Measurements from ENCODE around the gene MPL. TPM values are rescaled to one million over a fixed set of nuclear protein-coding genes. Genes with fewer than 3 reads are reported as not detected.

MPL gene
- total RNA-seq, 1 experiment from 2014 or later: 0.15 TPM

DNA sequence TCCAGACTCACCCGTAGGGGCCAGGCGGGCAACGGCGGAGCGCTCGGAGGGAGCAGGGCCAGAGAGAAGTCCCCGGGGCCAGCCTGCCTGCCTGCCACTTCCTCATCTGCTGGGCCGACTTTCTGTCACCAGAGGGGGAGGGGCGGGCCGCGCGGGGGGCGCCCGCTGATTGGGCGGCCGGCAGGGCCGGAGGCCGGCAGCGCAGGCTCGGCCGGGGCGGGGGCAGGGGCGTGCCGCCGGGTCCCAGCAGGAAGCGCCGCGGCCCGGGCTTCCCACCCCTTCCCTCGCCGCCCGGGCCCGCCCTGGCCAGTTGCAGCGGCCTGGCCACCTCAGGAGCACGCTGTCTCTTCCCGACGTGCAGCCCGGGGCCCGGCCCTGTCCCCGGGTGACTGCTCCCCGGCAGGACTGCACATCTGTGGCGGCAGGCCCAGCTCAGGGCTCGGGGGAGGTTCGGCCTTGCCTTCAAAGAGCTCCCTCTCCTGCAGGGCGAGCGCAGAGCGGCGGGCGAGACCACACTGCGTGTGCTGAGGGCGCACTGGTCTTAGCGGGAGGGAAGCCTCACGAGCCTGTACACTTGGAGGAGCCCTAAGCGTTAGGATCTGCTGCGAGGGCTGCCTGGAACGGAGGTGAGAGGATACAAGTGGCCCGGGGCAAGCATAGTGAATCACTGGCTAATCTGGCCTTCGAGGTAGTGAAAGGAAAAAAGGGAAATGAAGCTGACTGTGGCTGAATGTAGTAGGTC is 30.5 kb downstream of the MPL start, which contains the start of gene ELOVL1 (continued):
- TF ChIP-seq, protein P1, sequence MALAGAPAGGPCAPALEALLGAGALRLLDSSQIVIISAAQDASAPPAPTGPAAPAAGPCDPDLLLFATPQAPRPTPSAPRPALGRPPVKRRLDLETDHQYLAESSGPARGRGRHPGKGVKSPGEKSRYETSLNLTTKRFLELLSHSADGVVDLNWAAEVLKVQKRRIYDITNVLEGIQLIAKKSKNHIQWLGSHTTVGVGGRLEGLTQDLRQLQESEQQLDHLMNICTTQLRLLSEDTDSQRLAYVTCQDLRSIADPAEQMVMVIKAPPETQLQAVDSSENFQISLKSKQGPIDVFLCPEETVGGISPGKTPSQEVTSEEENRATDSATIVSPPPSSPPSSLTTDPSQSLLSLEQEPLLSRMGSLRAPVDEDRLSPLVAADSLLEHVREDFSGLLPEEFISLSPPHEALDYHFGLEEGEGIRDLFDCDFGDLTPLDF (CRISPR knock-in tag; IDR thresholded peaks at IDR 0.05): 0 out of 2 replicates have a peak, but pooled peaks have one; percentile 30
- TF ChIP-seq ESRRA (CRISPR knock-in tag; IDR thresholded peaks at IDR 0.05; ENCODE audit: borderline replicate concordance) (no peak), TCF7 (CRISPR knock-in tag; IDR thresholded peaks at IDR 0.05; ENCODE audit: low read depth) (no peak), FOXK1 (CRISPR knock-in tag; IDR thresholded peaks at IDR 0.05) (peak; percentile 12), PRDM15 (CRISPR knock-in tag; IDR thresholded peaks at IDR 0.05) (no peak), ZNF396 (CRISPR knock-in tag; IDR thresholded peaks at IDR 0.05; ENCODE audit: borderline replicate concordance) (no peak), MLX (CRISPR knock-in tag; IDR thresholded peaks at IDR 0.05) (no peak), FOXJ3 (CRISPR knock-in tag; IDR thresholded peaks at IDR 0.05; ENCODE audit: borderline replicate concordance) (no peak), ATF1 (CRISPR knock-in tag; IDR thresholded peaks at IDR 0.05) (no peak), JAZF1 (CRISPR knock-in tag; IDR thresholded peaks at IDR 0.05) (no peak), NR1H2 (CRISPR knock-in tag; IDR thresholded peaks at IDR 0.05) (no peak), MYBL2 (CRISPR knock-in tag; IDR thresholded peaks at IDR 0.05) (peak; percentile 80; the same call in 1 of the 2 replicates), HMGA2 (CRISPR knock-in tag; IDR thresholded peaks at IDR 0.05) (no peak), SMAD3 (CRISPR knock-in tag; IDR thresholded peaks at IDR 0.05; ENCODE audit: borderline replicate concordance) (no peak), USF2 (CRISPR knock-in tag; IDR thresholded peaks at IDR 0.05) (no peak), ZNF121 (CRISPR knock-in tag; IDR thresholded peaks at IDR 0.05) (no peak)
- TF ChIP-seq, protein P2, sequence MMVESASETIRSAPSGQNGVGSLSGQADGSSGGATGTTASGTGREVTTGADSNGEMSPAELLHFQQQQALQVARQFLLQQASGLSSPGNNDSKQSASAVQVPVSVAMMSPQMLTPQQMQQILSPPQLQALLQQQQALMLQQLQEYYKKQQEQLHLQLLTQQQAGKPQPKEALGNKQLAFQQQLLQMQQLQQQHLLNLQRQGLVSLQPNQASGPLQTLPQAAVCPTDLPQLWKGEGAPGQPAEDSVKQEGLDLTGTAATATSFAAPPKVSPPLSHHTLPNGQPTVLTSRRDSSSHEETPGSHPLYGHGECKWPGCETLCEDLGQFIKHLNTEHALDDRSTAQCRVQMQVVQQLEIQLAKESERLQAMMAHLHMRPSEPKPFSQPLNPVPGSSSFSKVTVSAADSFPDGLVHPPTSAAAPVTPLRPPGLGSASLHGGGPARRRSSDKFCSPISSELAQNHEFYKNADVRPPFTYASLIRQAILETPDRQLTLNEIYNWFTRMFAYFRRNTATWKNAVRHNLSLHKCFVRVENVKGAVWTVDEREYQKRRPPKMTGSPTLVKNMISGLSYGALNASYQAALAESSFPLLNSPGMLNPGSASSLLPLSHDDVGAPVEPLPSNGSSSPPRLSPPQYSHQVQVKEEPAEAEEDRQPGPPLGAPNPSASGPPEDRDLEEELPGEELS (CRISPR knock-in tag; IDR thresholded peaks at IDR 0.05): peak; percentile 6; the same call in 1 of the 2 replicates
- TF ChIP-seq, protein P3, sequence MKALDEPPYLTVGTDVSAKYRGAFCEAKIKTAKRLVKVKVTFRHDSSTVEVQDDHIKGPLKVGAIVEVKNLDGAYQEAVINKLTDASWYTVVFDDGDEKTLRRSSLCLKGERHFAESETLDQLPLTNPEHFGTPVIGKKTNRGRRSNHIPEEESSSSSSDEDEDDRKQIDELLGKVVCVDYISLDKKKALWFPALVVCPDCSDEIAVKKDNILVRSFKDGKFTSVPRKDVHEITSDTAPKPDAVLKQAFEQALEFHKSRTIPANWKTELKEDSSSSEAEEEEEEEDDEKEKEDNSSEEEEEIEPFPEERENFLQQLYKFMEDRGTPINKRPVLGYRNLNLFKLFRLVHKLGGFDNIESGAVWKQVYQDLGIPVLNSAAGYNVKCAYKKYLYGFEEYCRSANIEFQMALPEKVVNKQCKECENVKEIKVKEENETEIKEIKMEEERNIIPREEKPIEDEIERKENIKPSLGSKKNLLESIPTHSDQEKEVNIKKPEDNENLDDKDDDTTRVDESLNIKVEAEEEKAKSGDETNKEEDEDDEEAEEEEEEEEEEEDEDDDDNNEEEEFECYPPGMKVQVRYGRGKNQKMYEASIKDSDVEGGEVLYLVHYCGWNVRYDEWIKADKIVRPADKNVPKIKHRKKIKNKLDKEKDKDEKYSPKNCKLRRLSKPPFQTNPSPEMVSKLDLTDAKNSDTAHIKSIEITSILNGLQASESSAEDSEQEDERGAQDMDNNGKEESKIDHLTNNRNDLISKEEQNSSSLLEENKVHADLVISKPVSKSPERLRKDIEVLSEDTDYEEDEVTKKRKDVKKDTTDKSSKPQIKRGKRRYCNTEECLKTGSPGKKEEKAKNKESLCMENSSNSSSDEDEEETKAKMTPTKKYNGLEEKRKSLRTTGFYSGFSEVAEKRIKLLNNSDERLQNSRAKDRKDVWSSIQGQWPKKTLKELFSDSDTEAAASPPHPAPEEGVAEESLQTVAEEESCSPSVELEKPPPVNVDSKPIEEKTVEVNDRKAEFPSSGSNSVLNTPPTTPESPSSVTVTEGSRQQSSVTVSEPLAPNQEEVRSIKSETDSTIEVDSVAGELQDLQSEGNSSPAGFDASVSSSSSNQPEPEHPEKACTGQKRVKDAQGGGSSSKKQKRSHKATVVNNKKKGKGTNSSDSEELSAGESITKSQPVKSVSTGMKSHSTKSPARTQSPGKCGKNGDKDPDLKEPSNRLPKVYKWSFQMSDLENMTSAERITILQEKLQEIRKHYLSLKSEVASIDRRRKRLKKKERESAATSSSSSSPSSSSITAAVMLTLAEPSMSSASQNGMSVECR (CRISPR knock-in tag; IDR thresholded peaks at IDR 0.05; ENCODE audit: borderline replicate concordance): peak; percentile 69; the same call in 1 of the 2 replicates
- TF ChIP-seq, protein P4, sequence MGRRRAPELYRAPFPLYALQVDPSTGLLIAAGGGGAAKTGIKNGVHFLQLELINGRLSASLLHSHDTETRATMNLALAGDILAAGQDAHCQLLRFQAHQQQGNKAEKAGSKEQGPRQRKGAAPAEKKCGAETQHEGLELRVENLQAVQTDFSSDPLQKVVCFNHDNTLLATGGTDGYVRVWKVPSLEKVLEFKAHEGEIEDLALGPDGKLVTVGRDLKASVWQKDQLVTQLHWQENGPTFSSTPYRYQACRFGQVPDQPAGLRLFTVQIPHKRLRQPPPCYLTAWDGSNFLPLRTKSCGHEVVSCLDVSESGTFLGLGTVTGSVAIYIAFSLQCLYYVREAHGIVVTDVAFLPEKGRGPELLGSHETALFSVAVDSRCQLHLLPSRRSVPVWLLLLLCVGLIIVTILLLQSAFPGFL (CRISPR knock-in tag; IDR thresholded peaks at IDR 0.05; ENCODE audit: borderline replicate concordance): 0 out of 2 replicates have a peak, but pooled peaks have one; percentile 36
- TF ChIP-seq, protein P5, sequence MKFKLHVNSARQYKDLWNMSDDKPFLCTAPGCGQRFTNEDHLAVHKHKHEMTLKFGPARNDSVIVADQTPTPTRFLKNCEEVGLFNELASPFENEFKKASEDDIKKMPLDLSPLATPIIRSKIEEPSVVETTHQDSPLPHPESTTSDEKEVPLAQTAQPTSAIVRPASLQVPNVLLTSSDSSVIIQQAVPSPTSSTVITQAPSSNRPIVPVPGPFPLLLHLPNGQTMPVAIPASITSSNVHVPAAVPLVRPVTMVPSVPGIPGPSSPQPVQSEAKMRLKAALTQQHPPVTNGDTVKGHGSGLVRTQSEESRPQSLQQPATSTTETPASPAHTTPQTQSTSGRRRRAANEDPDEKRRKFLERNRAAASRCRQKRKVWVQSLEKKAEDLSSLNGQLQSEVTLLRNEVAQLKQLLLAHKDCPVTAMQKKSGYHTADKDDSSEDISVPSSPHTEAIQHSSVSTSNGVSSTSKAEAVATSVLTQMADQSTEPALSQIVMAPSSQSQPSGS (CRISPR knock-in tag; IDR thresholded peaks at IDR 0.05; ENCODE audit: borderline replicate concordance, low read depth): no peak
